H1 (cell line): Measurements from ENCODE around the gene RAD51B. TPM values are rescaled to one million over a fixed set of nuclear protein-coding genes. Genes with fewer than 3 reads are reported as not detected.

Experiments used
- CTCF ChIA-PET: fragments of 300-600 bp; sonication (Branson Sonifier 250); formaldehyde crosslinking; loops from one replicate; lab custom pipeline; 2021; ENCODE audit not compliant: partially characterized antibody; lab: Charles Lee
- POLR2A ChIA-PET: fragments of 300-600 bp; sonication (Branson Sonifier 250); formaldehyde crosslinking; loops from one replicate; lab custom pipeline; 2021; ENCODE audit warnings: inconsistent platforms; ENCODE audit not compliant: partially characterized antibody; lab: Charles Lee
- DNase-seq, 2 experiments: peaks; one replicate each; pipeline versions ENCODE4 v3.0.0 to v3.0.0-alpha.2; 2010 to 2022; ENCODE audit warnings: low spot score in 2 of 2, low read depth in 1 of 2, mixed read lengths in 1 of 2
- FAIRE-seq: peaks from 2 replicates; lab custom pipeline; 2011; peaks lifted over from hg19 to GRCh38; lab: Jason Lieb, UNC
- H2AFZ ChIP-seq: 2 replicates; pipeline ENCODE4 v1.8.1; 2012; ENCODE audit warnings: low read length, inconsistent platforms
- H2AK5ac ChIP-seq: 2 replicates; pipeline ENCODE4 v1.6.1; 2013; ENCODE audit warnings: low read depth, low read length
- H2BK120ac ChIP-seq: replicated peaks from 2 replicates; pipeline ENCODE3; 2013; ENCODE audit warnings: low read depth, low read length, inconsistent platforms
- H2BK12ac ChIP-seq: 2 replicates; pipeline ENCODE4 v1.6.1; 2013; ENCODE audit warnings: low read depth, low read length
- H2BK15ac ChIP-seq: 2 replicates; pipeline ENCODE4 v1.6.1; 2013; ENCODE audit warnings: low read length
- H2BK20ac ChIP-seq: 2 replicates; pipeline ENCODE4 v1.6.1; 2013; ENCODE audit warnings: low read length
- H2BK5ac ChIP-seq: 2 replicates; pipeline ENCODE4 v1.6.1; 2013; ENCODE audit warnings: low read depth, low read length
- H3K14ac ChIP-seq: 2 replicates; pipeline ENCODE4 v1.6.1; 2013; ENCODE audit warnings: inconsistent platforms; ENCODE audit not compliant: insufficient read length
- H3K18ac ChIP-seq: 2 replicates; pipeline ENCODE4 v1.6.1; 2013; ENCODE audit warnings: low read length; ENCODE audit errors: extremely low read depth
- H3K23ac ChIP-seq: 2 replicates; pipeline ENCODE4 v1.6.1; 2013; ENCODE audit warnings: inconsistent platforms; ENCODE audit not compliant: insufficient read length
- H3K23me2 ChIP-seq: 2 replicates; pipeline ENCODE4 v1.6.1; 2013; ENCODE audit warnings: low read depth, low read length
- H3K27ac ChIP-seq: 2 replicates; pipeline ENCODE4 v1.6.1; 2011; ENCODE audit warnings: low read depth, low read length, inconsistent platforms
- H3K27me3 ChIP-seq, 4 experiments: replicated peaks in 1 of 4; 1 replicate in 1 of 4; 2 replicates in 3 of 4; pipeline versions ENCODE4 v1.6.1 to v1.8.1; 2011 to 2013; ENCODE audit warnings: low read length in 3 of 4, mild to moderate bottlenecking in 3 of 4, inconsistent platforms in 2 of 4, mixed read lengths in 2 of 4, moderate library complexity in 1 of 4; ENCODE audit not compliant: control insufficient read depth in 3 of 4, insufficient read depth in 3 of 4; ENCODE audit errors: extremely low read depth in 1 of 4
- H3K36me3 ChIP-seq, 4 experiments: 2 replicates each; pipeline versions ENCODE4 v1.6.1 to v1.8.1; 2011 to 2013; ENCODE audit warnings: mild to moderate bottlenecking in 4 of 4, low read length in 3 of 4, moderate library complexity in 2 of 4, control low read depth in 1 of 4, inconsistent platforms in 1 of 4; ENCODE audit not compliant: insufficient read depth in 4 of 4, control insufficient read depth in 2 of 4
- H3K4ac ChIP-seq: replicated peaks from 2 replicates; pipeline ENCODE3; 2013; ENCODE audit warnings: low read length, low read depth, mixed read lengths, inconsistent platforms; ENCODE audit not compliant: insufficient read length
- H3K4me1 ChIP-seq, 4 experiments: replicated peaks in 1 of 4; 1 replicate in 1 of 4; 2 replicates in 3 of 4; pipeline versions ENCODE4 v1.6.1 to v1.8.1; 2011 to 2013; ENCODE audit warnings: low read length in 3 of 4, inconsistent platforms in 2 of 4, mixed read lengths in 1 of 4; ENCODE audit not compliant: insufficient read depth in 4 of 4, control insufficient read depth in 3 of 4
- H3K4me2 ChIP-seq, 2 experiments: 2 replicates each; pipeline versions ENCODE4 v1.6.1 to v1.8.1; 2011 to 2013; ENCODE audit warnings: low read depth in 2 of 2, low read length in 2 of 2, control low read depth in 1 of 2, inconsistent platforms in 1 of 2, mild to moderate bottlenecking in 1 of 2; ENCODE audit not compliant: insufficient read depth in 1 of 2
- H3K4me3 ChIP-seq, 4 experiments: fragments of 200-600, 300-600 bp in 1 of 4; sonication (generic), shearing (Covaris generic), sonication (Bioruptor Twin) in 1 of 4; 2 replicates each; pipeline versions ENCODE4 v1.5.1 to v1.8.1; 2011 to 2016; ENCODE audit warnings: low read length in 4 of 4, low read depth in 3 of 4, control low read depth in 2 of 4, inconsistent platforms in 2 of 4, mild to moderate bottlenecking in 2 of 4, mixed read lengths in 1 of 4, moderate library complexity in 1 of 4; ENCODE audit not compliant: insufficient read depth in 2 of 4; ENCODE audit errors: extremely low read depth in 1 of 4
- H3K56ac ChIP-seq: replicated peaks from 2 replicates; pipeline ENCODE3; 2013; ENCODE audit warnings: low read depth, mild to moderate bottlenecking, mixed read lengths, low read length, inconsistent platforms; ENCODE audit not compliant: insufficient read length
- H3K79me1 ChIP-seq: 2 replicates; pipeline ENCODE4 v1.6.1; 2013; ENCODE audit warnings: low read depth, low read length, control low read depth
- H3K79me2 ChIP-seq, 2 experiments: 2 replicates each; pipeline versions ENCODE4 v1.6.1 to v1.8.1; 2012 to 2013; ENCODE audit warnings: low read length in 2 of 2, mild to moderate bottlenecking in 2 of 2, inconsistent platforms in 1 of 2; ENCODE audit not compliant: insufficient read depth in 2 of 2, control insufficient read depth in 1 of 2
- H3K9ac ChIP-seq, 4 experiments: replicated peaks in 1 of 4; 1 replicate in 1 of 4; 2 replicates in 3 of 4; pipeline versions ENCODE4 v1.6.1 to v1.8.1; 2011 to 2013; ENCODE audit warnings: low read depth in 3 of 4, low read length in 3 of 4, control low read depth in 2 of 4, mild to moderate bottlenecking in 2 of 4, moderate library complexity in 2 of 4, inconsistent platforms in 1 of 4; ENCODE audit errors: extremely low read depth in 1 of 4
- H3K9me3 ChIP-seq, 2 experiments: 2 replicates each; pipeline versions ENCODE4 v1.6.1 to v1.8.1; 2012 to 2013; ENCODE audit warnings: mild to moderate bottlenecking in 2 of 2, moderate library complexity in 2 of 2, control low read depth in 1 of 2, inconsistent platforms in 1 of 2, low read depth in 1 of 2, low read length in 1 of 2, mixed read lengths in 1 of 2; ENCODE audit not compliant: insufficient read depth in 2 of 2
- H4K20me1 ChIP-seq, 2 experiments: replicated peaks in 1 of 2; 2 replicates each; pipeline versions ENCODE3 to v1.8.1; 2011 to 2013; ENCODE audit warnings: inconsistent platforms in 2 of 2, low read length in 2 of 2, mild to moderate bottlenecking in 1 of 2; ENCODE audit not compliant: insufficient read depth in 2 of 2, control insufficient read depth in 1 of 2
- H4K5ac ChIP-seq: 2 replicates; pipeline ENCODE4 v1.6.1; 2013; ENCODE audit warnings: low read length, low read depth, mixed read lengths, inconsistent platforms; ENCODE audit not compliant: insufficient read length
- H4K8ac ChIP-seq: 2 replicates; pipeline ENCODE4 v1.8.0; 2013; ENCODE audit warnings: mild to moderate bottlenecking, moderate library complexity, low read length, inconsistent platforms; ENCODE audit not compliant: insufficient read depth; ENCODE audit errors: extremely low read depth
- H4K91ac ChIP-seq: replicated peaks from 2 replicates; pipeline ENCODE3; 2013; ENCODE audit warnings: low read length, mixed read lengths, inconsistent platforms; ENCODE audit not compliant: insufficient read length
- ATF3 ChIP-seq: IDR thresholded peaks from 2 replicates; pipeline ENCODE4 v1.6.1; 2011; ENCODE audit warnings: low read depth, mild to moderate bottlenecking, low read length; ENCODE audit not compliant: insufficient read depth
- CEBPB ChIP-seq: IDR thresholded peaks from 2 replicates; pipeline ENCODE4 v1.6.1; 2012; ENCODE audit warnings: low read depth, low read length
- CTCF ChIP-seq, 3 experiments: IDR thresholded peaks; 1 replicate in 2 of 3; 2 replicates in 1 of 3; pipeline versions ENCODE4 v1.5.1 to v1.6.1; 2011; ENCODE audit warnings: low read length in 3 of 3, mild to moderate bottlenecking in 3 of 3, inconsistent platforms in 2 of 3, low read depth in 1 of 3, moderate library complexity in 1 of 3; ENCODE audit not compliant: insufficient read depth in 1 of 3; ENCODE audit errors: control extremely low read depth in 1 of 3
- HDAC2 ChIP-seq, 2 experiments: fragments of 300-600 bp in 1 of 2; sonication (generic) in 1 of 2; IDR thresholded peaks; 2 replicates each; pipeline ENCODE4 v1.6.1; 2011 to 2012; ENCODE audit warnings: low read depth in 2 of 2, low read length in 2 of 2, mild to moderate bottlenecking in 2 of 2, moderate library complexity in 2 of 2, borderline replicate concordance in 1 of 2, inconsistent platforms in 1 of 2
- KDM4A ChIP-seq: IDR thresholded peaks from one replicate; pipeline ENCODE4 v1.7.1; 2012; ENCODE audit warnings: low read depth, mild to moderate bottlenecking, moderate library complexity, low read length, inconsistent platforms; ENCODE audit not compliant: severe bottlenecking
- NANOG ChIP-seq: IDR thresholded peaks from 2 replicates; pipeline ENCODE4 v1.6.1; 2011; ENCODE audit warnings: low read length, low read depth, mild to moderate bottlenecking, inconsistent platforms; ENCODE audit not compliant: insufficient read depth, poor library complexity, severe bottlenecking
- RFX5 ChIP-seq: IDR thresholded peaks from 2 replicates; pipeline ENCODE4 v1.6.1; 2011; ENCODE audit warnings: low read depth, low read length, improper control_type of control experiment, borderline replicate concordance
- SAP30 ChIP-seq: fragments of 300-600 bp; sonication (generic); IDR thresholded peaks from 2 replicates; pipeline ENCODE4 v1.7.1; 2012; ENCODE audit warnings: low read length, moderate library complexity, mild to moderate bottlenecking, inconsistent platforms; ENCODE audit not compliant: insufficient read depth, insufficient replicate concordance
- USF2 ChIP-seq: IDR thresholded peaks from 2 replicates; pipeline ENCODE4 v1.6.1; 2011; ENCODE audit warnings: low read length, improper control_type of control experiment
- WGBS, 2 experiments: shearing (Covaris generic) in 1 of 2; methylation state at CpG; one replicate each; pipeline versions ENCODE4 v1.1.6 to v1.1.7; 2013 to 2015; ENCODE audit warnings: low lambda C conversion rate in 2 of 2, mixed read lengths in 2 of 2, inconsistent platforms in 1 of 2, low coverage in 1 of 2, missing lambda C conversion rate in 1 of 2; ENCODE audit not compliant: insufficient replicate concordance in 2 of 2, insufficient coverage in 1 of 2, insufficient read length in 1 of 2; ENCODE audit errors: extremely low coverage in 1 of 2, missing lambda C conversion rate in 1 of 2; 5-methylcytosine and 5-hydroxymethylcytosine counted together
- polyA plus RNA-seq, 7 experiments: library from polyadenylated mRNA; depleted of rRNA in 3 of 7; stranded (reverse) in 5 of 7; unstranded in 2 of 7; fragments of >200 nt in 5 of 7; fragments of 200-250 nt in 2 of 7; gene quantifications; 1 replicate in 5 of 7; 2 replicates in 1 of 7; 4 replicates in 1 of 7; pipeline versions ENCODE4 v1.2.1 to v1.2.3, GENCODE V29; 2011 to 2013; ENCODE audit warnings: missing spikeins in 2 of 7, mixed read lengths in 2 of 7
- total RNA-seq: library from RNA; stranded (reverse); fragmentation: NEBNext Ultra II Directional; extraction: Animal tissue kit (Norgen Biotek cat#: 25700); gene quantifications from 2 replicates; pipeline ENCODE4 v1.2.1, GENCODE V29; 2021

RAD51B gene
- total and polyA plus RNA-seq, 2 of the 8 experiments (the other 6 are each of a cell fraction or from before 2014, with no cell fraction given), result 3.9 to 14.9 TPM

- Histone ChIP-seq H3K4me2 (no peak overlapping the region), H2BK20ac (no peak overlapping the region), H3K4me3 (no peak overlapping the region), H2AFZ (no peak overlapping the region), H2BK120ac (no peak overlapping the region), H3K79me1 (no peaks in the 10 kb centered on the region), H3K4ac (no peak overlapping the region), H2AK5ac (no peak overlapping the region), H3K23me2 (no peaks in the 10 kb centered on the region), H4K20me1 (no peaks in the 10 kb centered on the region), H3K27ac (no peak overlapping the region), H2BK12ac (no peak overlapping the region), H3K9me3 (no peaks in the 10 kb centered on the region), H3K14ac (no peak overlapping the region), H4K8ac (no peak overlapping the region), H2BK15ac (no peak overlapping the region), H3K36me3 (no peaks in the 10 kb centered on the region), H3K56ac (no peak overlapping the region), H3K9ac (no peak overlapping the region), H3K79me2 (no peaks in the 10 kb centered on the region), H2BK5ac (no peak overlapping the region), H3K27me3 (no peaks in the 10 kb centered on the region), H3K23ac (no peak overlapping the region), H4K5ac (no peak overlapping the region), H4K91ac (no peak overlapping the region), H3K4me1 (no peaks in the 10 kb centered on the region), H3K18ac (no peak overlapping the region)
- no peak for DNase-seq
- ChIA-PET CTCF (no interaction called here), POLR2A (no interaction called here)
- no peak for FAIRE-seq
- 89% methylated on average over 4 of the region's 4 CpGs; no CpG with 5 or more reads in 1 of the 2 experiments for WGBS, 2 experiments
- TF ChIP-seq HDAC2 (IDR thresholded peaks at IDR 0.05; ENCODE audit: borderline replicate concordance in 1 of 2, low read depth in 2 of 2, low read length in 2 of 2) (no peak), SAP30 (no peak), KDM4A (no peak), USF2 (no peak), CEBPB (no peak), NANOG (no peak), CTCF (IDR thresholded peaks at IDR 0.05; ENCODE audit: control extremely low read depth in 1 of 3, insufficient read depth in 1 of 3, low read depth in 1 of 3, low read length in 3 of 3) (no peak), ATF3 (no peak), RFX5 (no peak)
Observed at GRCh38 chr14:68162887-68163286, 343.3 kb downstream of the RAD51B start.
